ENCODE data around the gene EPS8L3.

DNA sequence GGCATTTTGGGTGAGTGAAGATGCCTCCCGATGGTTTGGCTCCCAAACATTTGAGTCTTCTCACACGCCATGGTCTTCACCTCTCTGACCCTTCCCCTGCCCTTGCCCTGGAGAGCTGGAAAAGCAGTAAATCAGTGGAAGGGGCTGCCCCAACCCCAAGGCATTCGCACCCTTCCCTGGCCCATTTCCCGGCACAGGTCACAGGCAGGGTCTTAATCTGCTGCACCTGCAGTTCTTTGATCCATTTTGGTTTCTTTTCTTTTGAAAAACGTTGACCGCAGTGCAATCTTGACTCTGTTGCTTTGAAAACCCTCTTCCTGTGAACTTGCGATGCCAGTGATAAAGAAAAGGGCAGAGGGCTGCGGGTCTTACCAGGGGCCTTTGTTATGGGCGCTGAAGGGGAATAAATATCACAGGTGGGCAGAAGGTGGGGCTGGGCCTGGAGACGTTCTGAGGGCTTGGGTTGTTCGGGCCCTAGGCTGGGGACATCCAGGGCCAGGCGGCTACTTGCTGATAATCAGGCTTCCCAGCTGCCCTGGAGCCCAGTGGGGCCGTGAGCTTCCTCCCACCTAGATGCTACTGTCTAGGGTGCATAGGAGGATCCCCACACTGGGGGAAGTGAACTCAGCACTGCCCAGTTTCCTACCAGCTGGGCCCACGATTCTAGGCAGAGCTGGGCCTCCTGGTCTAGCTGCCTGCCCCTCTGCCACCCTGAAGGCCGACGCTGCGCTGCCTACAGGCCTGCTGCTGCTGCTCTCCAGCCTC is 38.6 kb upstream of the EPS8L3 start:
- TF ChIP-seq CTCF (IDR thresholded peaks at IDR 0.05) = no peak
- no peak for TF ChIP-seq POLR2A (IDR thresholded peaks at IDR 0.05)

All from esophagus squamous epithelium (tissue), 4 donors.